ENCODE data around the gene POLR2F. TPM values are rescaled to one million over a fixed set of nuclear protein-coding genes. Genes with fewer than 3 reads are reported as not detected.
A peak's percentile ranks its signal among the peaks of the same experiment; 100 is the strongest.

POLR2F gene
- total and polyA plus RNA-seq, 9 of the 15 experiments (the other 6 are each of a cell fraction or from before 2014, with no cell fraction given), result 98.9 to 410 (median 168) TPM

GRCh38 chr22:37933711-37934376 is 19.7 kb upstream of the POLR2F start (continued):
- TF ChIP-seq TFAP4 (CRISPR knock-in tag; IDR thresholded peaks at IDR 0.05; ENCODE audit: borderline replicate concordance), result peak; percentile 63; the same call in 1 of the 2 replicates
- TF ChIP-seq, protein P1, sequence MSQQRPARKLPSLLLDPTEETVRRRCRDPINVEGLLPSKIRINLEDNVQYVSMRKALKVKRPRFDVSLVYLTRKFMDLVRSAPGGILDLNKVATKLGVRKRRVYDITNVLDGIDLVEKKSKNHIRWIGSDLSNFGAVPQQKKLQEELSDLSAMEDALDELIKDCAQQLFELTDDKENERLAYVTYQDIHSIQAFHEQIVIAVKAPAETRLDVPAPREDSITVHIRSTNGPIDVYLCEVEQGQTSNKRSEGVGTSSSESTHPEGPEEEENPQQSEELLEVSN (IDR thresholded peaks at IDR 0.05; ENCODE audit: borderline replicate concordance in 1 of 2, extremely low read depth in 1 of 2, insufficient read depth in 1 of 2, insufficient read length in 1 of 2, low read depth in 1 of 2, low read length in 1 of 2, poor library complexity in 1 of 2, severe bottlenecking in 1 of 2), result peak in 1 of 2 experiments; percentile 15
- peak; percentile 65 for TF ChIP-seq DPF2 (IDR thresholded peaks at IDR 0.05)
- TF ChIP-seq PHF21A (IDR thresholded peaks at IDR 0.05; ENCODE audit: borderline replicate concordance, low read depth), result no peak
- TF ChIP-seq ZNF253 (CRISPR knock-in tag; conservative IDR thresholded peaks at IDR 0.05), result no peak
- TF ChIP-seq CTBP1 (IDR thresholded peaks at IDR 0.05; ENCODE audit: borderline replicate concordance), result peak; percentile 67; the same call in 1 of the 2 replicates
- no peak for TF ChIP-seq FOXM1 (IDR thresholded peaks at IDR 0.05; ENCODE audit: low read depth)
- 0 out of 2 replicates have a peak, but pooled peaks have one; percentile 53 for TF ChIP-seq FOXM1 (CRISPR knock-in tag; IDR thresholded peaks at IDR 0.05; ENCODE audit: low read depth)
- TF ChIP-seq ETV5 (CRISPR knock-in tag; IDR thresholded peaks at IDR 0.05; ENCODE audit: low read depth), result 0 out of 2 replicates have a peak, but pooled peaks have one; percentile 27
- peak; percentile 97 for TF ChIP-seq ZNF764 (CRISPR knock-in tag; IDR thresholded peaks at IDR 0.05; ENCODE audit: low read depth)
- TF ChIP-seq STAG1 (CRISPR knock-in tag; IDR thresholded peaks at IDR 0.05; ENCODE audit: borderline replicate concordance), result 0 out of 2 replicates have a peak, but pooled peaks have one; percentile 37
- TF ChIP-seq CBX1 (IDR thresholded peaks at IDR 0.05; ENCODE audit: low read depth), result no peak
- no peak for TF ChIP-seq ERF (CRISPR knock-in tag; IDR thresholded peaks at IDR 0.05)
- no peak for TF ChIP-seq ZNF280A (IDR thresholded peaks at IDR 0.05; ENCODE audit: low read depth, partially characterized antibody)
- TF ChIP-seq, protein P2, sequence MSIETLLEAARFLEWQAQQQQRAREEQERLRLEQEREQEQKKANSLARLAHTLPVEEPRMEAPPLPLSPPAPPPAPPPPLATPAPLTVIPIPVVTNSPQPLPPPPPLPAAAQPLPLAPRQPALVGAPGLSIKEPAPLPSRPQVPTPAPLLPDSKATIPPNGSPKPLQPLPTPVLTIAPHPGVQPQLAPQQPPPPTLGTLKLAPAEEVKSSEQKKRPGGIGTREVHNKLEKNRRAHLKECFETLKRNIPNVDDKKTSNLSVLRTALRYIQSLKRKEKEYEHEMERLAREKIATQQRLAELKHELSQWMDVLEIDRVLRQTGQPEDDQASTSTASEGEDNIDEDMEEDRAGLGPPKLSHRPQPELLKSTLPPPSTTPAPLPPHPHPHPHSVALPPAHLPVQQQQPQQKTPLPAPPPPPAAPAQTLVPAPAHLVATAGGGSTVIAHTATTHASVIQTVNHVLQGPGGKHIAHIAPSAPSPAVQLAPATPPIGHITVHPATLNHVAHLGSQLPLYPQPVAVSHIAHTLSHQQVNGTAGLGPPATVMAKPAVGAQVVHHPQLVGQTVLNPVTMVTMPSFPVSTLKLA (conservative IDR thresholded peaks at IDR 0.05), result peak; percentile 41 to 47; a peak in 2 of 4 replicates
- no peak for TF ChIP-seq ZNF76 (CRISPR knock-in tag; IDR thresholded peaks at IDR 0.05; ENCODE audit: borderline replicate concordance)
- TF ChIP-seq ETV6 (IDR thresholded peaks at IDR 0.05; ENCODE audit: borderline replicate concordance in 1 of 2, low read depth in 2 of 2, low read length in 1 of 2), result no peak
- no peak for TF ChIP-seq ETV6 (CRISPR knock-in tag; IDR thresholded peaks at IDR 0.05; ENCODE audit: borderline replicate concordance)
- no peak for TF ChIP-seq PPARD (CRISPR knock-in tag; IDR thresholded peaks at IDR 0.05)
- TF ChIP-seq LARP7 (IDR thresholded peaks at IDR 0.05), result no peak
- TF ChIP-seq BHLHE40 (IDR thresholded peaks at IDR 0.05; ENCODE audit: low read length), result peak; percentile 25; the same call in 1 of the 2 replicates
- TF ChIP-seq ARID1B (IDR thresholded peaks at IDR 0.05), result peak; percentile 46
